UCSD-AML1 (cell line): ENCODE results near the gene DNAJC5.
A peak's percentile ranks its signal among the peaks of the same experiment; 100 is the strongest.

Experiments
- DNase-seq: peaks from one replicate; lab custom pipeline; 2025; ENCODE audit not compliant: unreplicated experiment; lab: John Stamatoyannopoulos, UW

DNAJC5 gene

GRCh38 chr20:63939061-63939935, 44.4 kb downstream of the DNAJC5 start:
- DNase-seq, result no peak

GRCh38 chr20:63940071-63940471, 45.1 kb downstream of the DNAJC5 start:
- no peak for DNase-seq

GRCh38 chr20:63940472-63941266, 45.7 kb downstream of the DNAJC5 start:
- DNase-seq, result no peak

- peak; percentile 91 for DNase-seq
These were observed 46.6 kb downstream of the DNAJC5 start for GRCh38 chr20:63941282-63942081.

GRCh38 chr20:63942250-63942951, 47.5 kb downstream of the DNAJC5 start:
- DNase-seq, result peak; percentile 81

- DNase-seq, result no peak
These were observed 48.3 kb downstream of the DNAJC5 start for GRCh38 chr20:63942969-63943807.

- DNase-seq, result no peak
These were observed 48.8 kb downstream of the DNAJC5 start for GRCh38 chr20:63943808-63944077.

- no peak for DNase-seq
These were observed 49.4 kb downstream of the DNAJC5 start for GRCh38 chr20:63944078-63944941.

GRCh38 chr20:63945031-63945658, 50.2 kb downstream of the DNAJC5 start:
- DNase-seq, result no peak

GRCh38 chr20:63945921-63946920, 51.3 kb downstream of the DNAJC5 start:
- DNase-seq, result no peak

- no peak for DNase-seq
These were observed 52.2 kb downstream of the DNAJC5 start for GRCh38 chr20:63946986-63947637.

- no peak for DNase-seq
These were observed 52.9 kb downstream of the DNAJC5 start for GRCh38 chr20:63947638-63948456.

- no peak for DNase-seq
These were observed 55.9 kb downstream of the DNAJC5 start for GRCh38 chr20:63950701-63951397.

- DNase-seq, result no peak
These were observed 56.7 kb downstream of the DNAJC5 start for GRCh38 chr20:63951398-63952209.

- DNase-seq, result no peak
These were observed 57.2 kb downstream of the DNAJC5 start for GRCh38 chr20:63952210-63952535.
